Measurements from ENCODE around the gene RNF141. TPM values are rescaled to one million over a fixed set of nuclear protein-coding genes. Genes with fewer than 3 reads are reported as not detected.

Gene RNF141
- total and polyA plus RNA-seq, 5 donors: 14.1 to 49.8 (median 40.9) TPM

DNA sequence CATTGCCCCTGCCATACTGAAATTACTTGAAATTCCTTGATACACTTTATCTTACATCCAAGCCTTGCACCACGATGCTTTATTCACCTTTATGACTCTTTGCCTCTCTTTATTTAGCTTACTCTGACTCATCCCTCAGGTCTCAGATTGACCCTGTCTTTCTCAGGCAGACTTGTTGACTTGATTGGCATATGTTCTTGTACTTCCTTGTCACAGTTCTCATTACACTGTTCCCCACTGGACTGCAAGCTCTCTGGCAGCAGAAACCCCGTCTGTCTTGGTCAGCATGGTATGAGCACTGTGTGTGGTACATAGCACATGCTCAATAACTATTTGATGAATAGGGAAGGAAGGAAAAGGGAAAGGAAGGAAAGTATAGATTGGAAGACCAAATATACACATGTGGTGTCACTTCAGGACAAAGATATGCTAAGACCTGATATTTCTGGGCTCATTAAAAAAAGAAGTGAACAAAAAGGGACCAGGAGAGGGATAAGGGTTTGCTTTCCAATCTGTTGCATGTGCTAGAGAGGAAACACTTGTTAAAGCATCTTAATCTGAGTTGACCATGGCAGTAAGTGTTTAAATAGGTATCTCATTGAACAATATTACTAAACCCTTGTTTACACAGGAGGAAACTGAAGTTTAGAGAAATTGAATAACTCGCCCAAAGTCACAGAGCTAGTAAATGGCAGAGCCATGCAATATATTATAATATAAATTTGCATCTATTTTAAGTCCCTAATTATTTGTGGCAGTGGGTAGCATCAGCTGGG is 20.2 kb upstream of the RNF141 start:
- no peak for DNase-seq
- H3K9me3 ChIP-seq (ENCODE audit: control insufficient read depth, low read length): no peaks in the 10 kb centered on the region
- 56% methylated on average over 3 of the region's 3 CpGs for WGBS
- H3K4me3 ChIP-seq (ENCODE audit: low read length): no peak overlapping the region
- no peak overlapping the region for H3K27ac ChIP-seq (ENCODE audit: low read length)
- intact Hi-C loops (cut with DNase I): no loop called here
- no peaks in the 10 kb centered on the region for H3K27me3 ChIP-seq (ENCODE audit: control insufficient read depth, insufficient read depth)
- ATAC-seq: peak; percentile 37 to 54
- no peaks in the 10 kb centered on the region for H3K4me1 ChIP-seq (ENCODE audit: control insufficient read depth, insufficient read depth, low read length)

DNA sequence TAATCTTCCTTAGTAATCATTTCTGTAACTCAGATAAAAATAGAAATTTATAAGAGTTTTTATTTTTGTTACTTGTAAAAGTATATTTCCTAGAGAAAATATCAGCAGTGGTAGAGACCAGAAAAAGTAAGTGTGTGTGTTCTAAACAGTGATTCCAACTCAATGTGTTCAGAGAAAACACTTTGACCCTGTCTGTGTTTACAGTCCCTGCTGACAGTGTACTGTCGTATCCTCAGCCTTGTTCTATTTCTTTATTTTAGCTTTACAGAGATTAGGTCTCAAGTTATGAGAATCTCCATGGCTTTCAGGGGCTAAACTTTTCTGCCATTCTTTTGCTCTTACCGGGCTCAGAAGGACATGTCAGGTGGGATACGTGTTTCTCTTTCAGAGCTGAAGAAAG is 17.3 kb upstream of the RNF141 start:
- intact Hi-C loops (cut with DNase I): no loop called here
- Histone ChIP-seq H3K9me3 (ENCODE audit: control insufficient read depth, low read length) (no peaks in the 10 kb centered on the region), H3K4me1 (ENCODE audit: control insufficient read depth, insufficient read depth, low read length) (no peaks in the 10 kb centered on the region), H3K4me3 (ENCODE audit: low read length) (no peak overlapping the region), H3K27ac (ENCODE audit: low read length) (no peak overlapping the region), H3K27me3 (ENCODE audit: control insufficient read depth, insufficient read depth) (no peaks in the 10 kb centered on the region)
- ATAC-seq (no peak), DNase-seq (no peak)
- 83% methylated on average over 3 of the region's 3 CpGs for WGBS

DNA sequence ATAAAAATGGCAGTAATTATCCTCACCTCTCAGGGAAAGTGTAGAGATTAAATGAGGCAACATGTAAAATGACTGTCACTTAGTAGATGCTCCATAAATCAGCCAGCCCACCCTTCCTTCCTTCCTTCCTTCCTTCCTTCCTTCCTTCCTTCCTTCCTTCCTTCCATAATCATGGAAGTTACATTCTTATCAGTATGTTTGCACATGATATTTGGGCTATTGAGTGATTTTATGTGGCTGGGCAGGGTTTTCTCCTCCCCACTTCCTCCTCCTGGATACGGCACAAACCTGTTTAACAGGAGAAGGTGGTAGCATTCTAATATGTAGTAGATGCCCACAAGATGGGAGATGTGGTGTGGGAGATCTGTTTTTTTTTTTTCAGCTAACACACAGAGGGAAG is 15.6 kb upstream of the RNF141 start:
- 63% methylated on average over 1 of the region's 1 CpG for WGBS
- Histone ChIP-seq H3K4me3 (ENCODE audit: low read length) (no peak overlapping the region), H3K27ac (ENCODE audit: low read length) (no peak overlapping the region), H3K4me1 (ENCODE audit: control insufficient read depth, insufficient read depth, low read length) (no peaks in the 10 kb centered on the region), H3K9me3 (ENCODE audit: control insufficient read depth, low read length) (no peaks in the 10 kb centered on the region), H3K27me3 (ENCODE audit: control insufficient read depth, insufficient read depth) (no peaks in the 10 kb centered on the region)
- no peak for DNase-seq
- intact Hi-C loops (cut with DNase I): no loop called here
- no peak for ATAC-seq

DNA sequence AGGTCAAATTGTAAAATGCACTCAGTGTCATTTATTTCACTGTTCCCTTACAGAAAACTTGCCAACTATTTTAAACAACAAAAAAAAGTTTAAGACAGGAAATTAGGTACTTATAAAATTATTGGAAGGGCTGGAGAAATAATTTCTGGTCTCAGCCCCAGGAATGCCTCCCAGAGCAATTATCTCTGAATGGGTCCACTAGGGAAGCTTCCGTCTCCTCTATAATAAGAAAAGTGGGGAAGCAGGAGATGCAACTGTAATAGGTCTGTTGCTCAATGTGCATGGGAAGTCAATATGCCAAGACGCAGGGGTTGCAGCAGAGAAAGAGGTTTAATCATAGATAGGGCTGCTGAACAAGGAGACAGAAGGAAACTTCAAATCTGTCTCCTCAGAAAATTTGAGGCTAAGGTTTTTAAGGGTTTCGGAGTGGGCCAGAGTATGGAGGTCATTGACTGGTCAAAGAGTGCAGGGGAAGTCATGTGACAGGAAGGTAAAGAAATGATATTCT is 10.9 kb upstream of the RNF141 start:
- Histone ChIP-seq H3K4me3 (ENCODE audit: low read length) (no peak overlapping the region), H3K27ac (ENCODE audit: low read length) (no peak overlapping the region), H3K27me3 (ENCODE audit: control insufficient read depth, insufficient read depth) (no peaks in the 10 kb centered on the region), H3K4me1 (ENCODE audit: control insufficient read depth, insufficient read depth, low read length) (no peaks in the 10 kb centered on the region), H3K9me3 (ENCODE audit: control insufficient read depth, low read length) (no peaks in the 10 kb centered on the region)
- ATAC-seq (no peak), DNase-seq (no peak)
- intact Hi-C loops (cut with DNase I): no loop called here
- 96% methylated on average over 3 of the region's 3 CpGs for WGBS

DNA sequence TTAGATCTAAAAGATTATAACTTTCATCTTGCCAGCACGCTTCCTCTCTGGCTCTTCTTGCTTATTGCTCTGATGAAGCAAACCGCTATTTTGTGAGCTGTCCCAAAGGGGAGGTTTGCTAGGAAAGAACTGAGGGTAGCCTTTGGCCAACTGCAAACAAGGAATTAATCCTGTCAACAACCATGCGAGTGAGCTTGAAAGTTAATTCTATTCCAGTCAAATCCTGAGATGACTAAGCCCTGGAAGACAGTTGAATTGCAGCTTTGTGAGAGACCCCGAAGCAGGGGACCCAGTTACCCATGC is 10.3 kb upstream of the RNF141 start:
- DNase-seq (no peak), ATAC-seq (no peak)
- H3K4me3 ChIP-seq (ENCODE audit: low read length): no peak overlapping the region
- H3K27me3 ChIP-seq (ENCODE audit: control insufficient read depth, insufficient read depth): no peaks in the 10 kb centered on the region
- H3K9me3 ChIP-seq (ENCODE audit: control insufficient read depth, low read length): no peaks in the 10 kb centered on the region
- H3K4me1 ChIP-seq (ENCODE audit: control insufficient read depth, insufficient read depth, low read length): no peaks in the 10 kb centered on the region
- no peak overlapping the region for H3K27ac ChIP-seq (ENCODE audit: low read length)
- 85% methylated on average over 4 of the region's 4 CpGs for WGBS
- intact Hi-C loops (cut with DNase I): no loop called here

DNA sequence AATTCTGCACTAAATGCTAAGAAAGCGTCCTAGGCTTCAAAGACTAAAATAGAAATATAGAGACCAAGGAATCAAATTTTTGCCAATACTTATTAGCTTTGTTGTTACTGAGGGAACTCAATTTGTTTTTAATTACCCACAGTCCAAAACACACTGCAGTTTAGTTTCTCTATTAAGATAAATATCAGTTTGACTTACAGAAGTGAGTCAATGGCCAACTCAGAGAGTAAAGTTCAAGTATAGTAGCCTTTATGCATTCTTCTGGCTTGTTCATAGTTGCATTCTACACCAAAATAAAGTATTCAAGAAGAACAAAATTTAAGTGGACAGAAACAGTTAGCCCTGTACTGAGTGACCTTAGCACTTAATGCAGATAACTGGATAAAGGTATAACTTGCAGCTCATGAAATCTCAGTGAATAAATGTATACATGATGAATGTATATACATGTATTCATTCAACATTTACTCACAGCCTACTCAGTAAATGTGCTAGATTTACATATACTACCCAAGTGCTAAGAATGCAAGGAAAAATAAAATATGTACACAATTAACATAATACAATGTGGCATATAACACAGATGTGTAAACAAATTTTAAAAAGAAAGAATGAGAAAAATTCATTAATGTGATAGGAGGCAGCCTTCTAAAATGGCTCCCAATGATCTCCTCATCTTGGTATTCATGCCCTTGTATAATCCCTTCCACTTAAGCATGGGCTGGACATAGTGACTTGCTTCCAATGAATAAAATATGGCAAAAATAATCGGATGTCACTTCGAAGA is 9.7 kb upstream of the RNF141 start:
- Histone ChIP-seq H3K27ac (ENCODE audit: low read length) (no peak overlapping the region), H3K9me3 (ENCODE audit: control insufficient read depth, low read length) (no peaks in the 10 kb centered on the region), H3K4me1 (ENCODE audit: control insufficient read depth, insufficient read depth, low read length) (no peaks in the 10 kb centered on the region), H3K4me3 (ENCODE audit: low read length) (no peak overlapping the region), H3K27me3 (ENCODE audit: control insufficient read depth, insufficient read depth) (no peaks in the 10 kb centered on the region)
- DNase-seq: no peak
- 87% methylated on average over 3 of the region's 3 CpGs for WGBS
- intact Hi-C loops (cut with DNase I): no loop called here
- ATAC-seq: no peak

DNA sequence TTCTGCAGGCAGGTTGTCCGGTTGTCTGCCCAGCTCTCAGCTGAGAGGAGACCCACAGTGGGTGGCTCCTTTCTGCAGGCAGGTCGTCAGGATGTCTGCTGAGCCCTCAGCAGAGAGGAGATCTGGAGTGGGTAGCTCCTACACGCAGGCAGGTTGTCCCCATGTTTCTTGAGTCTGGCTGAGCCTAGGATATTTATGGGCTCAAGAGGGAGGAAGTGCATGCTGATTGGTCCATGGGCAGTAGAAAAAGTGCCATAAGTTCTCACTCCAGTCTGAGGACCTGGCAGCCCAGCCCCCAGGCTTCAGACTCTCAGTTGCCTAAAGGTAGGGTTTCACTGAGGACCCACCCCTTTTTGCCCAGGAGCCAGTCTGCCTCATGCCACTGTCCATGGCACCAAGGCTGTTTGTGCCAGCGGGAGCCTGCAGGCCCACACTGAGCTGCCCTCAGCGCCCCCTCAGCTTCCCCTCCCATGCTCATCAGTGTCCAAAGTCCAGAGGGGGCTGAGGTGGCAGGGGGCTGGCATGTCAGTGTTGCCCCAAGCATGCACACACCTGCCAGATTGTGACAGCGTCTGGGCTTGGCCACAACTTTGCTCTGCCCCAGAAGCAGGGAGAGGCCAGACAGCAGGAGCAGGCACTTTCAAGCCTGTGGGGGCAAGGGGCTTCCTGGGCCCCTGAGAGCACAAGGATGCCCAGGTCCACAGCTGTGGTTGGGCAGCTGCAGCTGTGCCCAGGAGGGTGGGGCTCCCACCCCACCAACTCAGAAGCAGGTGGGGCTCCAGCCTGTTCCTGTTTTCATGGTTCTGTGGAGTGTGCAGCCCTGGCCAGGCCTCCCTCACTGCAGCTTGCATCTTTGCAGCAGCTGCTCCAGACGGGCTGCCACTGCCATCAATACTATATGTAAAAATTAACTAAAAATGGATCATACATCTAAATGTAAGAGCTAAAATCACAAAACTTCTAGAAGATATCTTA is 3.8 kb upstream of the RNF141 start:
- peak in 1 of 3 donors; percentile 30 for DNase-seq
- no peaks in the 10 kb centered on the region for H3K27me3 ChIP-seq (ENCODE audit: control insufficient read depth, insufficient read depth)
- H3K27ac ChIP-seq (ENCODE audit: low read length): no peak overlapping the region
- H3K9me3 ChIP-seq (ENCODE audit: control insufficient read depth, low read length): no peaks in the 10 kb centered on the region
- H3K4me1 ChIP-seq (ENCODE audit: control insufficient read depth, insufficient read depth, low read length): no peaks in the 10 kb centered on the region
- ATAC-seq: no peak
- no peak overlapping the region for H3K4me3 ChIP-seq (ENCODE audit: low read length)
- intact Hi-C loops (cut with DNase I): loop anchor here in 1 of 4 donors (10.0 kb wide), 1 partner anchor 190 kb away; no protein-coding TSS in a partner anchor
- 79% methylated on average over 7 of the region's 7 CpGs for WGBS

DNA sequence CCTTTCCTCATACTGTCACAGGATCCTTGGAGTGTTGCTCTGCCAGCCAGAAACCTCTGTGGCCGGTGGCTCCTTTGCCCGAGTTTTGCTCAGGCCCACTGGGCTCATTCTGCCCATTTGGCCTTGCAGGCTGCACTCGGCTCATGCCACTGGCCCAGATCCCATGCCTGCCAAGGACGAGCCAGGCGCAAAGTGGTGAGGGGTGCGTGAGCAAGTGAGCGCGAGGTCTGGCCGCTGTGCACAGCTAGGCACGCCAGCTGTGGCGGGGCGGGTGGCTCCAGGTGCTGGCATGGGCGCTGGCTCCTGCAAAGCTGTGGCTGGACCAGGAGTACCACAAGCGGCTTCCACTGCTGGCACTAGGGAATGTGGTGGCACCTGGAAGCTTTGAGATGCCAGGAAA is 2.8 kb upstream of the RNF141 start:
- intact Hi-C loops (cut with DNase I): loop anchor here in 1 of 4 donors (10.0 kb wide), 1 partner anchor 191 kb away; no protein-coding TSS in a partner anchor
- 96% methylated on average over 14 of the region's 14 CpGs for WGBS

DNA sequence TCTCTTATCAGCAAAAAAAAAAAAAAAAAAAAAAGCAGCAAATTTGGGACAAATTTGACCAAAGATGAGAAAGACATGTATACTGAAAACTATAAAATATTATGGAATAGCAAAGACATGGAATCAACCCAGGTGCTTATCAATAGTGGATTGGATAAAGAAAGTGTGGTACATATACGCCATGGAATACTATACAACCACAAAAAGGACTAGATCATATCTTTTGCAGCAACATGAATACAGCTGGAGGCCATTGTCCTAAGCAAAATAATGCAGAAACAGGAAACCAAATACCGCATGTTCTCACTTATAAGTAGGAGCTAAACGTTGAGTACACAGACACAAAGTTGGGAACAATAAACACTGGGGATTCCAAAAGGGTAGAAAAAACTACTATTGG is 1.8 kb upstream of the RNF141 start:
- 90% methylated on average over 3 of the region's 3 CpGs for whole genome bisulfite sequencing
- intact Hi-C loops (cut with DNase I): loop anchor here in 1 of 4 donors (10.0 kb wide), 1 partner anchor 192 kb away; no protein-coding TSS in a partner anchor
- no peak for DNase-seq
- ATAC-seq: no peak
- no peaks in the 10 kb centered on the region for H3K27me3 ChIP-seq (ENCODE audit: control insufficient read depth, insufficient read depth)
- H3K9me3 ChIP-seq (ENCODE audit: control insufficient read depth, low read length): no peaks in the 10 kb centered on the region
- H3K27ac ChIP-seq (ENCODE audit: low read length): no peak overlapping the region
- no peak overlapping the region for H3K4me3 ChIP-seq (ENCODE audit: low read length)
- no peaks in the 10 kb centered on the region for H3K4me1 ChIP-seq (ENCODE audit: control insufficient read depth, insufficient read depth, low read length)

More for the DNA sequence above, 2.8 kb upstream of the RNF141 start:
- ATAC-seq (no peak), DNase-seq (no peak)
- H3K4me1 ChIP-seq (ENCODE audit: control insufficient read depth, insufficient read depth, low read length): no peaks in the 10 kb centered on the region
- no peaks in the 10 kb centered on the region for H3K9me3 ChIP-seq (ENCODE audit: control insufficient read depth, low read length)
- no peak overlapping the region for H3K4me3 ChIP-seq (ENCODE audit: low read length)
- H3K27me3 ChIP-seq (ENCODE audit: control insufficient read depth, insufficient read depth): no peaks in the 10 kb centered on the region
- no peak overlapping the region for H3K27ac ChIP-seq (ENCODE audit: low read length)

DNA sequence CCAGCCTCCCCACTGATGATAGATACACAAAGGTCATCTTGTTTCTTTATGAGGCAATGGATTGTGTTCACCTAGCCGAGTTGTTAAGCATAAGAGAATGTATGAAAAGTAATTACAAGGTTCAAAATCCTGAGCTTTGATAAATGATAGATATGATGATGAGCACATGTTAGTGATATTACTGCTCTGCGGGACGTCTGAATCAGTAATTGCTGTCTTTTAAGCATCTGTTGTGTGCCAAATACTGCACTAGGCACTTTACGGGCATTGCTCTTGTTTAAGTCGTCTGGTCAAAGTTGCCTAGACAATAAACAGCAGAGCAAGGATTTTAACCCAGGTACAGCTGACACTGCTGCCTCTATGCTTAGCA is 559 bp upstream of the RNF141 start:
- no peak overlapping the region for H3K27ac ChIP-seq (ENCODE audit: low read length)
- no peak for DNase-seq
- whole genome bisulfite sequencing: 62% methylated on average over 5 of the region's 5 CpGs
- ATAC-seq: no peak
- intact Hi-C loops (cut with DNase I): loop anchor here in 1 of 4 donors (10.0 kb wide), 1 partner anchor 193 kb away; no protein-coding TSS in a partner anchor
- no peaks in the 10 kb centered on the region for H3K27me3 ChIP-seq (ENCODE audit: control insufficient read depth, insufficient read depth)
- peak overlapping the region; percentile 28 for H3K4me3 ChIP-seq (ENCODE audit: low read length)
- H3K9me3 ChIP-seq (ENCODE audit: control insufficient read depth, low read length): no peaks in the 10 kb centered on the region
- H3K4me1 ChIP-seq (ENCODE audit: control insufficient read depth, insufficient read depth, low read length): no peaks in the 10 kb centered on the region

Measured in right cardiac atrium (tissue), 5 donors.